GM12878 (cell line): ENCODE results near the gene PCDHGC4. TPM values are rescaled to one million over a fixed set of nuclear protein-coding genes. Genes with fewer than 3 reads are reported as not detected.
A peak's percentile ranks its signal among the peaks of the same experiment; 100 is the strongest.

Experiments
- BACH1 ChIP-seq: fragments of 450-650 bp; IDR thresholded peaks from 2 replicates; pipeline ENCODE4 v1.6.1; 2017; ENCODE audit warnings: mild to moderate bottlenecking, borderline replicate concordance
- BRCA1 ChIP-seq: IDR thresholded peaks from 2 replicates; pipeline ENCODE4 v1.6.1; 2011; ENCODE audit warnings: low read depth, low read length, improper control_type of control experiment
- CBX5 ChIP-seq: sonication (generic); IDR thresholded peaks from 2 replicates; pipeline ENCODE4 v1.6.1; 2016; ENCODE audit warnings: low read depth, moderate library complexity, mild to moderate bottlenecking, inconsistent platforms
- CHD2 ChIP-seq: IDR thresholded peaks from 2 replicates; pipeline ENCODE4 v1.6.1; 2011; ENCODE audit warnings: low read depth, low read length, improper control_type of control experiment, borderline replicate concordance
- ETV6 ChIP-seq, 2 experiments: fragments of 450-650 bp in 1 of 2; IDR thresholded peaks in 1 of 2; conservative IDR thresholded peaks in 1 of 2; 2 replicates each; pipeline ENCODE4 v1.6.1; 2014; ENCODE audit warnings: antibody characterized with exemption in 1 of 2, borderline replicate concordance in 1 of 2, low read depth in 1 of 2, mild to moderate bottlenecking in 1 of 2, moderate library complexity in 1 of 2
- MLLT1 ChIP-seq: fragments of 450-650 bp; IDR thresholded peaks from 2 replicates; pipeline ENCODE4 v1.6.1; 2016; ENCODE audit warnings: mild to moderate bottlenecking
- NFYB ChIP-seq: IDR thresholded peaks from 2 replicates; pipeline ENCODE4 v1.6.1; 2011; ENCODE audit warnings: low read depth, mild to moderate bottlenecking, low read length, improper control_type of control experiment, moderate library complexity; ENCODE audit not compliant: insufficient read depth
- NR2F1 ChIP-seq: fragments of 450-650 bp; conservative IDR thresholded peaks from 2 replicates; pipeline ENCODE4 v1.6.1; 2017; ENCODE audit warnings: mild to moderate bottlenecking
- PBX3 ChIP-seq: IDR thresholded peaks from 2 replicates; pipeline ENCODE4 v1.6.1; 2011; ENCODE audit warnings: mild to moderate bottlenecking, low read depth, low read length, moderate library complexity; ENCODE audit not compliant: insufficient replicate concordance
- POU2F2 ChIP-seq: IDR thresholded peaks from 3 replicates; pipeline ENCODE4 v1.6.1; 2011; ENCODE audit warnings: low read depth, mild to moderate bottlenecking, low read length, borderline replicate concordance
- SIN3A ChIP-seq: IDR thresholded peaks from 2 replicates; pipeline ENCODE4 v1.6.1; 2012; ENCODE audit warnings: low read depth, low read length, improper control_type of control experiment
- SMAD1 ChIP-seq: fragments of 450-650 bp; IDR thresholded peaks from 2 replicates; pipeline ENCODE4 v1.6.1; 2018; ENCODE audit warnings: mild to moderate bottlenecking, low read depth; ENCODE audit not compliant: partially characterized antibody
- SRF ChIP-seq, 2 experiments: IDR thresholded peaks; 2 replicates each; pipeline ENCODE4 v1.6.1; 2011; ENCODE audit warnings: low read depth in 2 of 2, low read length in 2 of 2, mild to moderate bottlenecking in 1 of 2, moderate library complexity in 1 of 2
- YBX1 ChIP-seq: fragments of 450-650 bp; IDR thresholded peaks from 2 replicates; pipeline ENCODE4 v1.6.1; 2016; ENCODE audit warnings: antibody characterized with exemption
- YY1 ChIP-seq: IDR thresholded peaks from 2 replicates; pipeline ENCODE4 v1.6.1; 2011; ENCODE audit warnings: low read depth, mild to moderate bottlenecking, low read length
- polyA plus RNA-seq, 11 experiments: library from polyadenylated mRNA; depleted of rRNA in 4 of 11; unstranded in 6 of 11; stranded (reverse) in 5 of 11; fragments of >200 nt; fragmentation: Nextera tagmentation in 4 of 11; fragmentation: Illumina TruSeq in 1 of 11; extraction: Ambion mirVana in 4 of 11; extraction: Trizol in 1 of 11; gene quantifications; 1 replicate in 1 of 11; 2 replicates in 10 of 11; pipeline versions ENCODE4 v1.2.1 to v1.2.3, GENCODE V29; 2011 to 2016; ENCODE audit warnings: inconsistent platforms in 2 of 11, missing spikeins in 2 of 11, low read depth in 1 of 11
- total RNA-seq, 4 experiments: library from RNA; depleted of rRNA in 3 of 4; stranded (reverse); fragments of >200 nt in 3 of 4; fragmentation: Illumina TruSeq in 1 of 4; extraction: Trizol in 1 of 4; gene quantifications; 2 replicates each; pipeline versions ENCODE4 v1.2.1 to v1.2.3, GENCODE V29; 2013 to 2021
- TF ChIP-seq, protein P1 (sequence below): IDR thresholded peaks from 2 replicates; pipeline ENCODE4 v1.6.1; 2012; ENCODE audit warnings: improper control_type of control experiment, low read depth, low read length; ENCODE audit not compliant: insufficient replicate concordance
- TF ChIP-seq, protein P2 (sequence below): fragments of 450-650 bp; IDR thresholded peaks from 2 replicates; pipeline ENCODE4 v1.6.1; 2017; ENCODE audit warnings: mild to moderate bottlenecking

PCDHGC4 gene
- total and polyA plus RNA-seq, 10 of the 15 experiments (the other 5 are each of a cell fraction or from before 2014, with no cell fraction given), result 0.04 to 1.2 (median 0.52) TPM

GRCh38 chr5:141475625-141476131 lies 9.2 kb upstream of the PCDHGC4 start, which contains the start of gene PCDHGC3 (continued):
- TF ChIP-seq, protein P1, sequence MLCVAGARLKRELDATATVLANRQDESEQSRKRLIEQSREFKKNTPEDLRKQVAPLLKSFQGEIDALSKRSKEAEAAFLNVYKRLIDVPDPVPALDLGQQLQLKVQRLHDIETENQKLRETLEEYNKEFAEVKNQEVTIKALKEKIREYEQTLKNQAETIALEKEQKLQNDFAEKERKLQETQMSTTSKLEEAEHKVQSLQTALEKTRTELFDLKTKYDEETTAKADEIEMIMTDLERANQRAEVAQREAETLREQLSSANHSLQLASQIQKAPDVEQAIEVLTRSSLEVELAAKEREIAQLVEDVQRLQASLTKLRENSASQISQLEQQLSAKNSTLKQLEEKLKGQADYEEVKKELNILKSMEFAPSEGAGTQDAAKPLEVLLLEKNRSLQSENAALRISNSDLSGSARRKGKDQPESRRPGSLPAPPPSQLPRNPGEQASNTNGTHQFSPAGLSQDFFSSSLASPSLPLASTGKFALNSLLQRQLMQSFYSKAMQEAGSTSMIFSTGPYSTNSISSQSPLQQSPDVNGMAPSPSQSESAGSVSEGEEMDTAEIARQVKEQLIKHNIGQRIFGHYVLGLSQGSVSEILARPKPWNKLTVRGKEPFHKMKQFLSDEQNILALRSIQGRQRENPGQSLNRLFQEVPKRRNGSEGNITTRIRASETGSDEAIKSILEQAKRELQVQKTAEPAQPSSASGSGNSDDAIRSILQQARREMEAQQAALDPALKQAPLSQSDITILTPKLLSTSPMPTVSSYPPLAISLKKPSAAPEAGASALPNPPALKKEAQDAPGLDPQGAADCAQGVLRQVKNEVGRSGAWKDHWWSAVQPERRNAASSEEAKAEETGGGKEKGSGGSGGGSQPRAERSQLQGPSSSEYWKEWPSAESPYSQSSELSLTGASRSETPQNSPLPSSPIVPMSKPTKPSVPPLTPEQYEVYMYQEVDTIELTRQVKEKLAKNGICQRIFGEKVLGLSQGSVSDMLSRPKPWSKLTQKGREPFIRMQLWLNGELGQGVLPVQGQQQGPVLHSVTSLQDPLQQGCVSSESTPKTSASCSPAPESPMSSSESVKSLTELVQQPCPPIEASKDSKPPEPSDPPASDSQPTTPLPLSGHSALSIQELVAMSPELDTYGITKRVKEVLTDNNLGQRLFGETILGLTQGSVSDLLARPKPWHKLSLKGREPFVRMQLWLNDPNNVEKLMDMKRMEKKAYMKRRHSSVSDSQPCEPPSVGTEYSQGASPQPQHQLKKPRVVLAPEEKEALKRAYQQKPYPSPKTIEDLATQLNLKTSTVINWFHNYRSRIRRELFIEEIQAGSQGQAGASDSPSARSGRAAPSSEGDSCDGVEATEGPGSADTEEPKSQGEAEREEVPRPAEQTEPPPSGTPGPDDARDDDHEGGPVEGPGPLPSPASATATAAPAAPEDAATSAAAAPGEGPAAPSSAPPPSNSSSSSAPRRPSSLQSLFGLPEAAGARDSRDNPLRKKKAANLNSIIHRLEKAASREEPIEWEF, result no peak
- peak; percentile 75 for TF ChIP-seq YY1
- TF ChIP-seq ETV6 (conservative IDR thresholded peaks at IDR 0.05 in 1 of 2, IDR thresholded peaks at IDR 0.05 in 1 of 2; ENCODE audit: borderline replicate concordance in 1 of 2, low read depth in 1 of 2), result no peak
- TF ChIP-seq CBX5, result 0 out of 2 replicates have a peak, but pooled peaks have one; percentile 67
- TF ChIP-seq, protein P2, sequence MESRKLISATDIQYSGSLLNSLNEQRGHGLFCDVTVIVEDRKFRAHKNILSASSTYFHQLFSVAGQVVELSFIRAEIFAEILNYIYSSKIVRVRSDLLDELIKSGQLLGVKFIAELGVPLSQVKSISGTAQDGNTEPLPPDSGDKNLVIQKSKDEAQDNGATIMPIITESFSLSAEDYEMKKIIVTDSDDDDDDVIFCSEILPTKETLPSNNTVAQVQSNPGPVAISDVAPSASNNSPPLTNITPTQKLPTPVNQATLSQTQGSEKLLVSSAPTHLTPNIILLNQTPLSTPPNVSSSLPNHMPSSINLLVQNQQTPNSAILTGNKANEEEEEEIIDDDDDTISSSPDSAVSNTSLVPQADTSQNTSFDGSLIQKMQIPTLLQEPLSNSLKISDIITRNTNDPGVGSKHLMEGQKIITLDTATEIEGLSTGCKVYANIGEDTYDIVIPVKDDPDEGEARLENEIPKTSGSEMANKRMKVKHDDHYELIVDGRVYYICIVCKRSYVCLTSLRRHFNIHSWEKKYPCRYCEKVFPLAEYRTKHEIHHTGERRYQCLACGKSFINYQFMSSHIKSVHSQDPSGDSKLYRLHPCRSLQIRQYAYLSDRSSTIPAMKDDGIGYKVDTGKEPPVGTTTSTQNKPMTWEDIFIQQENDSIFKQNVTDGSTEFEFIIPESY, result no peak
- TF ChIP-seq POU2F2, result no peak
- no peak for TF ChIP-seq NR2F1
- TF ChIP-seq MLLT1, result no peak
- TF ChIP-seq BACH1, result no peak
- 0 out of 2 replicates have a peak, but pooled peaks have one; percentile 27 for TF ChIP-seq CHD2
- TF ChIP-seq SIN3A, result peak; percentile 29; the same call in 1 of the 2 replicates
- no peak for TF ChIP-seq YBX1
- no peak for TF ChIP-seq SMAD1
- TF ChIP-seq PBX3, result peak; percentile 59
- TF ChIP-seq NFYB, result 0 out of 2 replicates have a peak, but pooled peaks have one; percentile 62
- TF ChIP-seq BRCA1, result no peak
- no peak for TF ChIP-seq SRF (IDR thresholded peaks at IDR 0.05; ENCODE audit: low read depth in 2 of 2, low read length in 2 of 2)
